ENCODE results near the gene JOSD2. TPM values are rescaled to one million over a fixed set of nuclear protein-coding genes. Genes with fewer than 3 reads are reported as not detected.

JOSD2 gene
- total RNA-seq, 1 experiment from 2014 or later = 60.8 TPM

DNA sequence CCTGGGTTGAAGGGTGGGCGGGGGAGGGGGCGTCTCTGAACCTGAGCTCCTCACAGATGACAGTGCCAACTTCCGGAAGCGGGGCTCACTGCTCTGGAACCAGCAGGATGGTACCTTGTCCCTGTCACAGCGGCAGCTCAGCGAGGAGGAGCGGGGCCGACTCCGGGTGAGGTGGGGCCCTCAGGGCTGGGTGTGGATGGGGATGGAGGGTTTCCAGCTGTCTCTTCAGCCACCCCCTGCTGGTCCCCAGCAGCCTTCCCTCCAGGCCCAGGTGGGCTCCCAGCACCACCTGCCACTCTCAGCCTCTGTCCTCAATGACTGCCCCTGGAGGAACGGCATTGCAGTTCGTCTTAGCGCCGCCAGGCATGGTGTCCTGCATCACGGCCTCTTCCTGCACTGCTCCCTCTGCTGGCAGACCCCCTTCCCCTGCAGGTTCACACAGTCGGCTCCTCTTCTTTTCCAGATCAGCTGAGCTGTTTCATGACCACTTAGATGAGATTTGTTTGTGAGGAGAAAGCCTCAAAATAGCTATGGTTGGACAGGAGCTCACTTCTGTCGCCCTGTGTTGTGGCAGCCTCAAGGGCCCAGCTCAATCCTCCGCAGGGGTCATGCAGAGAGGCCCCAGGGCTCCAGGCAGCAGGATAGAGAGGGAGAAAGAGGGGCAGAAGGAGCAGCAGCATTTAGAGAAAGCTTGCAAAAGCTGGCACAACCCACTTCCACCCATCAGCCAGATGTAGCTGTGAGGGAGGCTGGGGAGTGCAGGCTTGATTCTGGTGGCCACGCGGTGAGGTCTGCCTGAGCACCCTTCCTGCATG is 31.9 kb downstream of the JOSD2 start:
- intact Hi-C loops (cut with micrococcal nuclease) = no loop called here
- no peak overlapping the region for H3K9ac ChIP-seq (ENCODE audit: low read length)
- no peaks in the 10 kb centered on the region for H3K9me2 ChIP-seq (replicated peaks; ENCODE audit: low read length)
- no peak overlapping the region for H3K27ac ChIP-seq (ENCODE audit: low read length)
- H3K4me1 ChIP-seq (ENCODE audit: insufficient read depth, low read length) = peaks cover 8% of the 10 kb centered on the region
- H4K20me1 ChIP-seq (ENCODE audit: low read length) = peaks cover 21% of the 10 kb centered on the region
- no peaks in the 10 kb centered on the region for H3K9me3 ChIP-seq (ENCODE audit: low read length)
- TF ChIP-seq, protein P1, sequence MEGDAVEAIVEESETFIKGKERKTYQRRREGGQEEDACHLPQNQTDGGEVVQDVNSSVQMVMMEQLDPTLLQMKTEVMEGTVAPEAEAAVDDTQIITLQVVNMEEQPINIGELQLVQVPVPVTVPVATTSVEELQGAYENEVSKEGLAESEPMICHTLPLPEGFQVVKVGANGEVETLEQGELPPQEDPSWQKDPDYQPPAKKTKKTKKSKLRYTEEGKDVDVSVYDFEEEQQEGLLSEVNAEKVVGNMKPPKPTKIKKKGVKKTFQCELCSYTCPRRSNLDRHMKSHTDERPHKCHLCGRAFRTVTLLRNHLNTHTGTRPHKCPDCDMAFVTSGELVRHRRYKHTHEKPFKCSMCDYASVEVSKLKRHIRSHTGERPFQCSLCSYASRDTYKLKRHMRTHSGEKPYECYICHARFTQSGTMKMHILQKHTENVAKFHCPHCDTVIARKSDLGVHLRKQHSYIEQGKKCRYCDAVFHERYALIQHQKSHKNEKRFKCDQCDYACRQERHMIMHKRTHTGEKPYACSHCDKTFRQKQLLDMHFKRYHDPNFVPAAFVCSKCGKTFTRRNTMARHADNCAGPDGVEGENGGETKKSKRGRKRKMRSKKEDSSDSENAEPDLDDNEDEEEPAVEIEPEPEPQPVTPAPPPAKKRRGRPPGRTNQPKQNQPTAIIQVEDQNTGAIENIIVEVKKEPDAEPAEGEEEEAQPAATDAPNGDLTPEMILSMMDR (conservative IDR thresholded peaks at IDR 0.05; ENCODE audit: low read depth, low read length) = peak; percentile 80
- no peak for TF ChIP-seq EZH2 (IDR thresholded peaks at IDR 0.05; ENCODE audit: low read length, unreplicated experiment)
- POLR2A ChIA-PET (ENCODE audit: unreplicated experiment) = no interaction called here
- H3K36me3 ChIP-seq (ENCODE audit: low read depth, low read length) = peaks cover 37% of the 10 kb centered on the region
- CTCF ChIA-PET = no interaction called here
- no peaks in the 10 kb centered on the region for H3K27me3 ChIP-seq (ENCODE audit: low read length)
- no TSS peak for BruUV-seq (replicated peaks)
- no peaks in the 10 kb centered on the region for H3F3A ChIP-seq (ENCODE audit: low read length, unreplicated experiment)
- H2AFZ ChIP-seq (ENCODE audit: low read length) = no peak overlapping the region
- no peak overlapping the region for H3K4me2 ChIP-seq (ENCODE audit: low read length)
- no peak for ATAC-seq
- no peak overlapping the region for H3K4me3 ChIP-seq (ENCODE audit: low read length)
- peak; percentile 38 for DNase-seq
- peaks cover 31% of the 10 kb centered on the region for H3K79me2 ChIP-seq (ENCODE audit: low read length)

DNA sequence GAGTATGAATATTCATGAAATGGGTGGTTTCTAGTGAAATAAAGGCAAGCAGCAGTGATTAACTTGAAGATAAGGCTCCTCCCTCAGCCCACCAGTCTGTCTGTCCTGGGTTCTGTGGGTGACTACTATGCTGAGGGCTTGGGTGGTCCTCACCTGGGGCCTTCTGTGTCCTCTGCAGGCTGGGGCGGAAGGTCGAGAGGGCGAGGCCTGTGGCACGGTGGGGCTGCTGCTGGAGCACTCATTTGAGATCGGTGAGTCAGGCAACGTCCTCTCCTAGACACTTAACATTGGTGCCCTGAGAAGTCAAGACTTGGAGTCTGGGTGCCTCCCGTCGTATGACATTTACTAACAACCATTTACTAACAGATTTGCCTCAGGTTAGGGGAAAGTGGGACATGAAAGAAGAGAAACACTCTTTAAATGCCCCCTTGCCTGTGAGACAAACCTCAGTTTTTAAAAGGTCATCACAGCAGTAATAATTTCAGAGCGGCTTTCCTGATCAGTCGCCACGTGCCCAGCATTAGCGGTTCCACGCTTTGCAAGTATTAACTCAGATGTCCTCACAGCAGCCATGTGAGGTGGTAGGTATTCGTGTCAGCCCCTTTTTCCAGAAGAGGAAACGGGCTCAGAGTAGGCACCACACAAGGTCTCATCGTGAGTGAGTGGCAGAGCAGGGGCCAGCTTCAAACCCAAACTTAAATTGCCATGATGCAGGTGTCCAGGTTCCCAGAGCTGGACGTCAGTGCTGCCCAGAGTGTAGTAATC is 33.1 kb downstream of the JOSD2 start:
- POLR2A ChIA-PET (ENCODE audit: unreplicated experiment) = interaction anchor here (0.7 kb wide), 1 partner anchor 9 kb away, joined by 5 read pairs; no protein-coding TSS in a partner anchor
- intact Hi-C loops (cut with micrococcal nuclease) = no loop called here

More for the DNA sequence above, 33.1 kb downstream of the JOSD2 start:
- peak overlapping the region; percentile 91 for H3K4me2 ChIP-seq (ENCODE audit: low read length)
- no peak overlapping the region for H3K9ac ChIP-seq (ENCODE audit: low read length)
- CTCF ChIA-PET = no interaction called here
- peaks cover 8% of the 10 kb centered on the region for H3K4me1 ChIP-seq (ENCODE audit: insufficient read depth, low read length)
- H3F3A ChIP-seq (ENCODE audit: low read length, unreplicated experiment) = no peaks in the 10 kb centered on the region
- BruUV-seq (replicated peaks) = no TSS peak
- H3K27ac ChIP-seq (ENCODE audit: low read length) = no peak overlapping the region
- no peaks in the 10 kb centered on the region for H3K9me2 ChIP-seq (replicated peaks; ENCODE audit: low read length)
- H3K9me3 ChIP-seq (ENCODE audit: low read length) = no peaks in the 10 kb centered on the region
- ATAC-seq (no peak), DNase-seq (no peak)
- H3K36me3 ChIP-seq (ENCODE audit: low read depth, low read length) = peaks cover 28% of the 10 kb centered on the region
- no peak overlapping the region for H2AFZ ChIP-seq (ENCODE audit: low read length)
- H4K20me1 ChIP-seq (ENCODE audit: low read length) = peaks cover 21% of the 10 kb centered on the region
- no peak for TF ChIP-seq EZH2 (IDR thresholded peaks at IDR 0.05; ENCODE audit: low read length, unreplicated experiment)
- TF ChIP-seq, protein P1 (conservative IDR thresholded peaks at IDR 0.05; ENCODE audit: low read depth, low read length) = no peak
- H3K79me2 ChIP-seq (ENCODE audit: low read length) = peaks cover 31% of the 10 kb centered on the region
- no peaks in the 10 kb centered on the region for H3K27me3 ChIP-seq (ENCODE audit: low read length)
- H3K4me3 ChIP-seq (ENCODE audit: low read length) = peak overlapping the region; percentile 86; the same call in 1 of the 2 replicates
